GM23338 (cell line): Measurements from ENCODE around the gene SLC5A6.

Experiments
- TF ChIP-seq, protein P1 (sequence below), 2 experiments: fragments of 200-600 bp in 1 of 2; sonication (generic) in 1 of 2; conservative IDR thresholded peaks; 2 replicates each; pipeline versions ENCODE4 v1.5.1 to v1.6.1; 2016 to 2017; ENCODE audit warnings: antibody characterized with exemption in 2 of 2, low read depth in 2 of 2, mild to moderate bottlenecking in 2 of 2, moderate library complexity in 1 of 2
- TF ChIP-seq, protein P2 (sequence below): IDR thresholded peaks from one replicate; pipeline ENCODE4 v1.6.1; 2018; ENCODE audit warnings: antibody characterized with exemption; ENCODE audit not compliant: unreplicated experiment

DNA sequence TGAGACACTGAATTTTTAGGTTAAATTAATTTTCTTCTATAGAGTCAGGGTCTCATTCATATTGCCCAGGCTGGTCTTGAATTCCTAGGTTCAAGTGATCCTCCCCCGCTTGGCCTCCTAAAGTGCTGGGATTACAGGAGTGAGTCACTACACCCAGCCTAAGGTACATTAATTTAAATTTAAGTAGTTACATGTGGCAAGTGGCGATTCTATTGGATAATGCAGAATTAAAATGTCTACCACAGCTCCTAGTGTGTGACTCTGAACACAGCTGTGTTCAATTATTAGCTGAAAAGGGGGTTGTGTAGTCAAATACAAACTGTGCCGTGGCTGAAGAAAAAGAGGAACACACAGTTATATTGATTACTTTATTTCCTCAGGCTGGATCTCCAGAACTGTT, 2.9 kb upstream of the SLC5A6 start:
- TF ChIP-seq, protein P1, sequence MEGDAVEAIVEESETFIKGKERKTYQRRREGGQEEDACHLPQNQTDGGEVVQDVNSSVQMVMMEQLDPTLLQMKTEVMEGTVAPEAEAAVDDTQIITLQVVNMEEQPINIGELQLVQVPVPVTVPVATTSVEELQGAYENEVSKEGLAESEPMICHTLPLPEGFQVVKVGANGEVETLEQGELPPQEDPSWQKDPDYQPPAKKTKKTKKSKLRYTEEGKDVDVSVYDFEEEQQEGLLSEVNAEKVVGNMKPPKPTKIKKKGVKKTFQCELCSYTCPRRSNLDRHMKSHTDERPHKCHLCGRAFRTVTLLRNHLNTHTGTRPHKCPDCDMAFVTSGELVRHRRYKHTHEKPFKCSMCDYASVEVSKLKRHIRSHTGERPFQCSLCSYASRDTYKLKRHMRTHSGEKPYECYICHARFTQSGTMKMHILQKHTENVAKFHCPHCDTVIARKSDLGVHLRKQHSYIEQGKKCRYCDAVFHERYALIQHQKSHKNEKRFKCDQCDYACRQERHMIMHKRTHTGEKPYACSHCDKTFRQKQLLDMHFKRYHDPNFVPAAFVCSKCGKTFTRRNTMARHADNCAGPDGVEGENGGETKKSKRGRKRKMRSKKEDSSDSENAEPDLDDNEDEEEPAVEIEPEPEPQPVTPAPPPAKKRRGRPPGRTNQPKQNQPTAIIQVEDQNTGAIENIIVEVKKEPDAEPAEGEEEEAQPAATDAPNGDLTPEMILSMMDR (conservative IDR thresholded peaks at IDR 0.05; ENCODE audit: low read depth in 2 of 2): no peak
- TF ChIP-seq, protein P2, sequence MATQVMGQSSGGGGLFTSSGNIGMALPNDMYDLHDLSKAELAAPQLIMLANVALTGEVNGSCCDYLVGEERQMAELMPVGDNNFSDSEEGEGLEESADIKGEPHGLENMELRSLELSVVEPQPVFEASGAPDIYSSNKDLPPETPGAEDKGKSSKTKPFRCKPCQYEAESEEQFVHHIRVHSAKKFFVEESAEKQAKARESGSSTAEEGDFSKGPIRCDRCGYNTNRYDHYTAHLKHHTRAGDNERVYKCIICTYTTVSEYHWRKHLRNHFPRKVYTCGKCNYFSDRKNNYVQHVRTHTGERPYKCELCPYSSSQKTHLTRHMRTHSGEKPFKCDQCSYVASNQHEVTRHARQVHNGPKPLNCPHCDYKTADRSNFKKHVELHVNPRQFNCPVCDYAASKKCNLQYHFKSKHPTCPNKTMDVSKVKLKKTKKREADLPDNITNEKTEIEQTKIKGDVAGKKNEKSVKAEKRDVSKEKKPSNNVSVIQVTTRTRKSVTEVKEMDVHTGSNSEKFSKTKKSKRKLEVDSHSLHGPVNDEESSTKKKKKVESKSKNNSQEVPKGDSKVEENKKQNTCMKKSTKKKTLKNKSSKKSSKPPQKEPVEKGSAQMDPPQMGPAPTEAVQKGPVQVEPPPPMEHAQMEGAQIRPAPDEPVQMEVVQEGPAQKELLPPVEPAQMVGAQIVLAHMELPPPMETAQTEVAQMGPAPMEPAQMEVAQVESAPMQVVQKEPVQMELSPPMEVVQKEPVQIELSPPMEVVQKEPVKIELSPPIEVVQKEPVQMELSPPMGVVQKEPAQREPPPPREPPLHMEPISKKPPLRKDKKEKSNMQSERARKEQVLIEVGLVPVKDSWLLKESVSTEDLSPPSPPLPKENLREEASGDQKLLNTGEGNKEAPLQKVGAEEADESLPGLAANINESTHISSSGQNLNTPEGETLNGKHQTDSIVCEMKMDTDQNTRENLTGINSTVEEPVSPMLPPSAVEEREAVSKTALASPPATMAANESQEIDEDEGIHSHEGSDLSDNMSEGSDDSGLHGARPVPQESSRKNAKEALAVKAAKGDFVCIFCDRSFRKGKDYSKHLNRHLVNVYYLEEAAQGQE: no peak
